GM12892 (cell line): ENCODE results near the gene SLCO4C1.
"Not testable (repeated sequence)": the region's sequence is repeated elsewhere in the genome, so short reads cannot be mapped to it uniquely, and the experiment has no call there.

Source experiments
- POLR2A ChIP-seq: IDR thresholded peaks from 2 replicates; pipeline ENCODE4 v1.6.1; 2011; ENCODE audit warnings: low read depth, low read length, control low read depth
- POLR2AphosphoS5 ChIP-seq: IDR thresholded peaks from 2 replicates; pipeline ENCODE4 v1.6.1; 2011; ENCODE audit warnings: low read depth, low read length, control low read depth
- TAF1 ChIP-seq: IDR thresholded peaks from 2 replicates; pipeline ENCODE4 v1.6.1; 2011; ENCODE audit warnings: low read depth, mild to moderate bottlenecking, control low read depth, low read length, borderline replicate concordance

GRCh38 chr5:102318801-102319200, 22.7 kb upstream of the SLCO4C1 start:
- not testable (repeated sequence) for TF ChIP-seq POLR2A, POLR2AphosphoS5, TAF1
